HepG2 (cell line): ENCODE results near the gene IGFL1. TPM values are rescaled to one million over a fixed set of nuclear protein-coding genes. Genes with fewer than 3 reads are reported as not detected.
"Not testable (repeated sequence)": the region's sequence is repeated elsewhere in the genome, so short reads cannot be mapped to it uniquely, and the experiment has no call there.

Experiments
- ATAC-seq: fragments of 200-7000 bp; cut with Tn5 transposase; 3 replicates; pipeline ENCODE4 v1.9.1; 2020; ENCODE audit warnings: mild to moderate bottlenecking, moderate library complexity
- BruUV-seq: library from RNA; stranded (reverse); fragments of 400-500 nt; replicated peaks from 2 replicates; lab custom pipeline; 2021; lab: Mats Ljungman, UMichigan
- CTCF ChIA-PET: fragments of 300-600 bp; formaldehyde crosslinking; extraction: SDS; loops from one replicate; lab custom pipeline; 2021; ENCODE audit warnings: low total read pairs, inconsistent platforms, low intra/inter-chr PET ratio; lab: Yijun Ruan, JAX
- POLR2A ChIA-PET: fragments of 350-600 bp; sonication (Branson Sonifier 250); formaldehyde crosslinking; loops from one replicate; lab custom pipeline; 2020; ENCODE audit warnings: antibody characterized with exemption, inconsistent platforms; lab: Yijun Ruan, JAX
- DNase-seq: peaks from one replicate; pipeline ENCODE4 v3.0.0-alpha.2; 2015; ENCODE audit warnings: low spot score
- FAIRE-seq: peaks from 3 replicates; lab custom pipeline; 2011; peaks lifted over from hg19 to GRCh38; lab: Jason Lieb, UNC
- H2AFZ ChIP-seq: one replicate; pipeline ENCODE4 v1.6.1; 2011; ENCODE audit warnings: low read length, inconsistent platforms
- H3K27ac ChIP-seq: fragments of 300-600 bp; 3 replicates; pipeline ENCODE4 v1.8.0; 2011; ENCODE audit warnings: mixed run types, mild to moderate bottlenecking, mixed read lengths, low read length, inconsistent platforms; ENCODE audit not compliant: insufficient read depth; ENCODE audit errors: extremely low read length
- H3K27me3 ChIP-seq, 2 experiments: fragments of 200-600 bp in 1 of 2; 2 replicates in 1 of 2; 3 replicates in 1 of 2; pipeline versions ENCODE4 v1.6.0 to v1.8.0; 2011; ENCODE audit warnings: low read length in 2 of 2, mild to moderate bottlenecking in 2 of 2, moderate library complexity in 2 of 2, inconsistent platforms in 1 of 2; ENCODE audit not compliant: insufficient read depth in 2 of 2, control insufficient read depth in 1 of 2
- H3K36me3 ChIP-seq, 2 experiments: fragments of 200-600 bp in 1 of 2; replicated peaks in 1 of 2; 2 replicates in 1 of 2; 3 replicates in 1 of 2; pipeline versions ENCODE4 v1.5.1 to v1.8.0; 2011; ENCODE audit warnings: low read length in 2 of 2, inconsistent platforms in 1 of 2; ENCODE audit not compliant: insufficient read depth in 2 of 2, control insufficient read depth in 1 of 2
- H3K4me1 ChIP-seq: 2 replicates; pipeline ENCODE4 v1.5.1; 2012; ENCODE audit warnings: low read length, inconsistent platforms; ENCODE audit not compliant: insufficient read depth
- H3K4me2 ChIP-seq: 2 replicates; pipeline ENCODE4 v1.6.0; 2011; ENCODE audit warnings: low read depth, low read length, inconsistent platforms
- H3K4me3 ChIP-seq, 3 experiments: fragments of 200-600 bp in 1 of 3; sonication (generic), shearing (Covaris generic) in 1 of 3; replicated peaks in 1 of 3; 2 replicates each; pipeline ENCODE4 v1.5.1; 2011 to 2016; ENCODE audit warnings: low read length in 3 of 3, inconsistent platforms in 2 of 3, low read depth in 2 of 3, mild to moderate bottlenecking in 2 of 3, control low read depth in 1 of 3, mixed read lengths in 1 of 3; ENCODE audit not compliant: insufficient read depth in 1 of 3
- H3K79me2 ChIP-seq: one replicate; pipeline ENCODE4 v1.6.1; 2011; ENCODE audit warnings: low read length, inconsistent platforms; ENCODE audit not compliant: insufficient read depth
- H3K9ac ChIP-seq: 2 replicates; pipeline ENCODE4 v1.6.0; 2011; ENCODE audit warnings: mild to moderate bottlenecking, low read depth, low read length, inconsistent platforms; ENCODE audit not compliant: insufficient read depth
- H3K9me3 ChIP-seq: 2 replicates; pipeline ENCODE4 v1.5.1; 2012; ENCODE audit warnings: mild to moderate bottlenecking, low read length
- H4K20me1 ChIP-seq: 2 replicates; pipeline ENCODE4 v1.6.0; 2011; ENCODE audit warnings: inconsistent platforms, mild to moderate bottlenecking, low read length, moderate library complexity; ENCODE audit not compliant: insufficient read depth
- JDP2 ChIP-seq: sonication (generic); formaldehyde crosslinking; IDR thresholded peaks from 2 replicates; pipeline ENCODE4 v1.8.1; 2022; ENCODE audit warnings: missing genetic modification reagents, borderline replicate concordance
- JUN ChIP-seq: sonication (generic); formaldehyde crosslinking; IDR thresholded peaks from 2 replicates; pipeline ENCODE4 v1.4.0; 2020; ENCODE audit warnings: mild to moderate bottlenecking, missing genetic modification reagents
- MIXL1 ChIP-seq: IDR thresholded peaks from 2 replicates; pipeline ENCODE4 v1.6.1; 2016
- SKI ChIP-seq: fragments of 450-650 bp; IDR thresholded peaks from one replicate; pipeline ENCODE4 v1.6.1; 2018; ENCODE audit warnings: mild to moderate bottlenecking; ENCODE audit not compliant: partially characterized antibody
- TGIF2 ChIP-seq: IDR thresholded peaks from 2 replicates; pipeline ENCODE4 v1.6.1; 2016; ENCODE audit warnings: control low read depth, missing compliant biosample characterization
- THAP8 ChIP-seq: sonication (generic); formaldehyde crosslinking; IDR thresholded peaks from 2 replicates; pipeline ENCODE4 v1.5.1; 2020; ENCODE audit warnings: missing genetic modification reagents, mild to moderate bottlenecking, borderline replicate concordance
- ZMYM2 ChIP-seq: sonication (generic); formaldehyde crosslinking; IDR thresholded peaks from 2 replicates; pipeline ENCODE4 v1.8.0; 2022; ENCODE audit warnings: mild to moderate bottlenecking, missing genetic modification reagents
- ZNF761 ChIP-seq: sonication (generic); formaldehyde crosslinking; conservative IDR thresholded peaks from 2 replicates; pipeline ENCODE4 v1.4.0; 2020; ENCODE audit warnings: mild to moderate bottlenecking, missing genetic modification reagents
- WGBS: methylation state at CpG from one replicate; pipeline ENCODE4 v1.1.6; 2017; ENCODE audit warnings: low lambda C conversion rate; 5-methylcytosine and 5-hydroxymethylcytosine counted together
- in situ Hi-C: cut with HindIII; loops from 2 replicates; pipeline ENCODE4 v1.10.0; 2017; ENCODE audit warnings: low pct_unique_long_range_greater_than_20kb; ENCODE audit not compliant: extremely low pct_ligation_motif_present
- intact Hi-C: fragments of 100-400 bp; cut with micrococcal nuclease; formaldehyde crosslinking; loops from one replicate; pipeline ENCODE4 v1.10.0; 2022; ENCODE audit not compliant: unreplicated experiment
- polyA plus RNA-seq, 8 experiments: library from polyadenylated mRNA; depleted of rRNA in 3 of 8; stranded (reverse) in 7 of 8; unstranded in 1 of 8; fragments of >200 nt; fragmentation: Illumina TruSeq in 4 of 8; extraction: Trizol in 4 of 8; gene quantifications; 2 replicates each; pipeline versions ENCODE4 v1.2.1 to v1.2.3, GENCODE V29; 2011 to 2016; ENCODE audit warnings: low read depth in 4 of 8, missing spikeins in 1 of 8, mixed read lengths in 1 of 8; ENCODE audit not compliant: insufficient read depth in 1 of 8
- total RNA-seq, 5 experiments: library from RNA; depleted of rRNA; stranded (reverse); fragments of >200 nt; fragmentation: Illumina TruSeq; extraction: Trizol; gene quantifications; 2 replicates each; pipeline ENCODE4 v1.2.3, GENCODE V29; 2016; ENCODE audit warnings: low read depth in 1 of 5

The IGFL1 gene
- total and polyA plus RNA-seq, 2 of the 13 experiments (the other 11 are each of a cell fraction or from before 2014, with no cell fraction given): not detected

DNA sequence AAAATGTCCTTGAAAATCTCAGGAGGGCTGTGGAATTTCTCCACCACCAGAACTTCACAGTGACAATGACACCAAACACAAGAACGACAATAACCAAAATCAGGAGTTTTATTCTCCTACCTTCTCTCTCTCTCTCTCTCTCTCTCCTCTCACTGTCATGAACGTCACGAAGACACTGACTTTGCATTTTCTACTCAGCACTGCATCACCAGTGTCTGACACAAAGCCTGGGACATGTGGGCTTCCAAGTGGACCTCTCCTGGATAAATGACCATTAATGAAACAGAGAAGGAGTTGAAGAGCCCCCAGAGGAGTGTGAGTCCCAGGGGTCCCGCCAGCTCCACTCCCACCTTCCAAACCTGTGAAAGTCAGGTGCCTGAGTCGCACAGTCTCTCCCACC is 16.9 kb upstream of the IGFL1 start:
- intact Hi-C loops, H2AFZ ChIP-seq, ATAC-seq, BruUV-seq, CTCF ChIA-PET, H3K27ac ChIP-seq, H3K36me3 ChIP-seq, H3K4me1 ChIP-seq, DNase-seq, H3K4me3 ChIP-seq, POLR2A ChIA-PET, H3K4me2 ChIP-seq, H4K20me1 ChIP-seq, H3K9ac ChIP-seq, FAIRE-seq, H3K79me2 ChIP-seq, in situ Hi-C loops, H3K9me3 ChIP-seq: not testable (repeated sequence)
- H3K27me3 ChIP-seq: peaks cover 0 to 24% of the 10 kb centered on the region in 2 experiments; a peak in 2 of 5 replicates
- WGBS: 6% methylated on average over 5 of the region's 5 CpGs

DNA sequence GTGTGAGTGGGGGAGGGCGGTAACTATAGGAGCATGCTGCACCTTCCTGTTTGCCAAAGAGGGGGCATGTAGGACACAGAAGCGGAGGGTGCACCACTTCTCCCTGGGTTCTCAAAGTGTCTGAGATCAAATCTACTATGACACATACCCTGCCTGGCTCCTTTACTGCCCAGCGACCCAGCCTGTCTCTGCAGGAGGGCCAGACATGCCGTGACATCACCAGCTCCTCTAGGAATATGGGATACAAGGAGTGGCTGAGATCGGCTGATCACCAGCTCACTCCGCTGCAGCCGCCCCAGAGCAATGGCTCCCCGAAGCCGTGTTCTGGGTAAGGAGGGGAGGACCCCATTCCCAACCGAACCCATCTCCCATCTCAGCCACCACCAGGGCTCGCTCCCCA is 16.4 kb upstream of the IGFL1 start:
- Histone ChIP-seq H3K4me3 (no peak overlapping the region), H4K20me1 (no peaks in the 10 kb centered on the region), H3K9me3 (no peaks in the 10 kb centered on the region), H3K4me2 (no peak overlapping the region), H3K36me3 (no peaks in the 10 kb centered on the region), H3K27me3 (peaks cover 0 to 24% of the 10 kb centered on the region in 2 experiments; a peak in 2 of 5 replicates), H3K9ac (no peak overlapping the region), H2AFZ (no peak overlapping the region), H3K4me1 (no peaks in the 10 kb centered on the region), H3K27ac (no peak overlapping the region), H3K79me2 (no peaks in the 10 kb centered on the region)
- TF ChIP-seq ZNF761 (CRISPR knock-in tag) (no peak), MIXL1 (CRISPR knock-in tag) (no peak), SKI (no peak), ZMYM2 (CRISPR knock-in tag) (no peak), JUN (CRISPR knock-in tag) (no peak), JDP2 (CRISPR knock-in tag) (no peak), THAP8 (CRISPR knock-in tag) (no peak), TGIF2 (CRISPR knock-in tag) (no peak)
- in situ Hi-C loops: no loop called here
- CTCF ChIA-PET: no interaction called here
- no peak for ATAC-seq
- DNase-seq: no peak
- WGBS: 4% methylated on average over 4 of the region's 11 CpGs
- no TSS peak for BruUV-seq
- intact Hi-C loops: no loop called here
- FAIRE-seq: no peak
- POLR2A ChIA-PET: no interaction called here
